GM12873 (cell line): ENCODE data around the gene SIDT1.

ENCODE experiments used
- CTCF ChIP-seq: IDR thresholded peaks from 2 replicates; pipeline ENCODE4 v1.5.1; 2012; ENCODE audit warnings: low read depth, mild to moderate bottlenecking, moderate library complexity, low read length, control low read depth; ENCODE audit not compliant: insufficient read depth; ENCODE audit errors: missing control alignments

The SIDT1 gene

GRCh38 chr3:113602836-113603235 lies 70.5 kb downstream of the SIDT1 start:
- TF ChIP-seq CTCF: no peak

GRCh38 chr3:113606539-113607218 lies 74.3 kb downstream of the SIDT1 start:
- no peak for TF ChIP-seq CTCF

GRCh38 chr3:113607219-113607596 lies 74.9 kb downstream of the SIDT1 start:
- TF ChIP-seq CTCF: no peak

GRCh38 chr3:113614402-113614801 lies 82.0 kb downstream of the SIDT1 start:
- no peak for TF ChIP-seq CTCF

- TF ChIP-seq CTCF: no peak
Measured at GRCh38 chr3:113615976-113616375, 83.6 kb downstream of the SIDT1 start.

GRCh38 chr3:113617726-113618125 lies 85.4 kb downstream of the SIDT1 start:
- TF ChIP-seq CTCF: no peak

GRCh38 chr3:113620091-113620490 lies 87.7 kb downstream of the SIDT1 start:
- TF ChIP-seq CTCF: no peak
